CD4-positive, alpha-beta T cell (primary cell): ENCODE data around the gene SRRM5. TPM values are rescaled to one million over a fixed set of nuclear protein-coding genes. Genes with fewer than 3 reads are reported as not detected.

Source experiments
- ATAC-seq: fragments of 200-7000 bp; cut with Tn5 transposase; one replicate; pipeline ENCODE4 v1.10.0; 2022; ENCODE audit warnings: mild to moderate bottlenecking; ENCODE audit not compliant: poor library complexity
- CTCF ChIA-PET: fragments of 350-600 bp; sonication (Branson Sonifier 250); formaldehyde crosslinking; loops from one replicate; lab custom pipeline; 2021; ENCODE audit warnings: antibody characterized with exemption, inconsistent platforms; lab: Charles Lee
- POLR2A ChIA-PET: fragments of 350-600 bp; sonication (Branson Sonifier 250); formaldehyde crosslinking; loops from one replicate; lab custom pipeline; 2021; ENCODE audit warnings: antibody characterized with exemption, inconsistent platforms; lab: Charles Lee
- DNase-seq, 14 experiments: peaks; one replicate each; pipeline ENCODE4 v3.0.0-alpha.2; 2013 to 2020; ENCODE audit warnings: mixed read lengths in 2 of 14
- H3K27ac ChIP-seq, 2 donors: one replicate each; pipeline versions ENCODE4 v1.5.1 to v1.7.0; 2013; ENCODE audit warnings: low read length in 2 of 2, low read depth in 1 of 2, mild to moderate bottlenecking in 1 of 2
- H3K27me3 ChIP-seq, 2 experiments: 1 replicate in 1 of 2; 2 replicates in 1 of 2; pipeline versions ENCODE4 v1.6.1 to v1.7.0; 2013; ENCODE audit warnings: low read length in 2 of 2, control low read depth in 1 of 2, mild to moderate bottlenecking in 1 of 2, moderate library complexity in 1 of 2; ENCODE audit not compliant: insufficient read depth in 2 of 2, control insufficient read depth in 1 of 2
- H3K36me3 ChIP-seq: one replicate; pipeline ENCODE4 v1.6.1; 2013; ENCODE audit warnings: low read length, control low read depth; ENCODE audit not compliant: insufficient read depth
- H3K4me1 ChIP-seq: one replicate; pipeline ENCODE4 v1.6.1; 2013; ENCODE audit warnings: low read length, control low read depth; ENCODE audit not compliant: insufficient read depth
- H3K4me3 ChIP-seq: one replicate; pipeline ENCODE4 v1.5.1; 2013; ENCODE audit warnings: mild to moderate bottlenecking, low read length, moderate library complexity
- H3K9me3 ChIP-seq, 2 experiments: 1 replicate in 1 of 2; 2 replicates in 1 of 2; pipeline versions ENCODE4 v1.6.1 to v1.7.0; 2013; ENCODE audit warnings: low read length in 2 of 2, mild to moderate bottlenecking in 2 of 2, control low read depth in 1 of 2, moderate library complexity in 1 of 2; ENCODE audit not compliant: control insufficient read depth in 1 of 2, insufficient read depth in 1 of 2
- H3K27ac Mint-ChIP-seq: one replicate; pipeline ENCODE4 v1.8.0; 2020; ENCODE audit warnings: mixed read lengths
- H3K27me3 Mint-ChIP-seq: one replicate; pipeline ENCODE4 v1.8.0; 2021; ENCODE audit warnings: mixed read lengths
- H3K36me3 Mint-ChIP-seq: one replicate; pipeline ENCODE4 v1.8.0; 2021; ENCODE audit warnings: low read depth, mixed read lengths
- H3K4me1 Mint-ChIP-seq: one replicate; pipeline ENCODE4 v1.8.0; 2021; ENCODE audit warnings: low read depth, mixed read lengths
- H3K4me3 Mint-ChIP-seq: one replicate; pipeline ENCODE4 v1.8.0; 2020; ENCODE audit warnings: mild to moderate bottlenecking, mixed read lengths
- H3K9me3 Mint-ChIP-seq: one replicate; pipeline ENCODE4 v1.8.0; 2020; ENCODE audit warnings: mixed read lengths
- CTCF ChIP-seq: fragments of 200-600 bp; IDR thresholded peaks from one replicate; pipeline ENCODE4 v1.8.0; 2022; ENCODE audit warnings: antibody characterized with exemption, mild to moderate bottlenecking
- intact Hi-C, 2 experiments: fragments of 100-400 bp; cut with DNase I in 1 of 2; cut with micrococcal nuclease in 1 of 2; formaldehyde crosslinking; loops; one replicate each; pipeline versions ENCODE4 v1.15.1 to v1.9.0; 2023 to 2025; cut with DNase I, micrococcal nuclease
- total RNA-seq, 174 experiments: library from RNA in 2 of 174; stranded (reverse) in 2 of 174; gene quantifications; one replicate each; pipeline ENCODE4 v1.2.3 and lab custom pipeline; 2021 to 2026

SRRM5 gene
- total RNA-seq, 2 experiments from 2014 or later = 0.25 to 0.56 TPM

GRCh38 chr19:43606569-43607229 lies 5.2 kb upstream of the SRRM5 start:
- Histone ChIP-seq H3K9me3 (no peaks in the 10 kb centered on the region), H3K4me1 (no peaks in the 10 kb centered on the region), H3K27me3 (no peaks in the 10 kb centered on the region), H3K4me3 (no peak overlapping the region), H3K36me3 (peaks cover 23% of the 10 kb centered on the region), H3K27ac (no peak overlapping the region)
- peaks cover 6% of the 10 kb centered on the region for H3K4me1 Mint-ChIP-seq
- H3K4me3 Mint-ChIP-seq = no peak overlapping the region
- intact Hi-C loops = no loop called here
- H3K27ac Mint-ChIP-seq = peak overlapping the region; percentile 47
- no peak for TF ChIP-seq CTCF
- POLR2A ChIA-PET = interaction anchor here (1.1 kb wide), 1 partner anchor 11 kb away, joined by 4 read pairs; the partner anchor contains the start of gene IRGQ
- no peak for ATAC-seq
- CTCF ChIA-PET = interaction anchor here (1.9 kb wide), 1 partner anchor 12 kb away, joined by 4 read pairs; no protein-coding TSS in a partner anchor
- no peaks in the 10 kb centered on the region for H3K9me3 Mint-ChIP-seq
- H3K36me3 Mint-ChIP-seq = peaks cover 25% of the 10 kb centered on the region
- no peaks in the 10 kb centered on the region for H3K27me3 Mint-ChIP-seq
- DNase-seq = no peak

DNA sequence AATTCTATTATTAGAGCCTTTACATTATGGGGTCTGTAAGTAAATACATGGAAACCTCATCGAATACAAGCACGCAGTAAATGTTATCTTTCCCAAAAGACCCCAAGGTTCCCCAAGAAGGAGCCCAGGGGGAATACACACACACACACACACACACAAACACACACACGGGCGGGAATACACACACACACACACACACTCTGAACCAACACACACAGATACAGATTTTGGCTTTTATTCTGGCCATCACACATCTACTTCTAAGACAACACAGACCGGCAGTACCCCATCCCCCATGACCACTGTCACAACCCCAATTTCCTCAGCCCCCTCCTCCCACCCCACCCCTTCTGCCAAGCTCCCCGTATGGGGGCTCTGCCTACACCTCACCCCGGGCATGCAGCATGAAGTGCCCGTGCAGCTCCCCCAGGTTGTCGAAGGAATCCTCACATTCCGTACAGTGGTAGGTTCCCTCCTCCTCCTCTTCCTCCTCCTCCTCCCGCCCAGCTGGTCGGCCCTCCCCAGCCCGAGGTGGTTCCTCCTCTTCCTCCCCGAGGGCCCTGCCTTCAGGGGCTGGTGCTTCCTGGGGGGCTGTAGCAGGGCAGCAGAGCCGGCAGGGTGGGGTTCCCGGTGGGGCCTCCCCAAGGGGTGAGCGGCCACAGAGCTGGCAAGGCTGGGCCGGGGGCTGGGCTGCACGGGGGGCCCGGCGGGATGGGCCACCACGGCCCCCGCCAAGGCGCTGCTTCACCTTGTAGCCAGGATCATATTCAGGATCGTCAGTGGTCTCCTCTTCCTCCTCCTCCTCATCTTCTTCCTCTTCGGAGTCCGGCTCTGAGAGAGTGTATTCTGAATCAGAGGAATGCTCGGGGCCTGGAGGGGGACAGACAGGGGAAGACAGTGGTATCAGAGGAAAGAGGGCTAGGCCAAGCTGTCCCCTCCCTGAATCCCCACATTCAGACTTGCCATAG lies 4.4 kb upstream of the SRRM5 start:
- no peak overlapping the region for H3K27ac ChIP-seq
- POLR2A ChIA-PET = interaction anchor here (1.1 kb wide), 1 partner anchor 12 kb away, joined by 4 read pairs; the partner anchor contains the start of gene IRGQ
- no peak for TF ChIP-seq CTCF

GRCh38 chr19:43609872-43610271 lies 2.0 kb upstream of the SRRM5 start:
- DNase-seq (no peak), ATAC-seq (no peak)
- Mint-ChIP-seq H3K27ac (no peak overlapping the region), H3K9me3 (no peaks in the 10 kb centered on the region), H3K4me3 (no peak overlapping the region), H3K36me3 (peaks cover 43% of the 10 kb centered on the region), H3K27me3 (no peaks in the 10 kb centered on the region), H3K4me1 (peaks cover 31% of the 10 kb centered on the region)
- ChIA-PET POLR2A (interaction anchor here (1.2 kb wide), 1 partner anchor 15 kb away, joined by 3 read pairs; no protein-coding TSS in a partner anchor), CTCF (no interaction called here)
- intact Hi-C loops = loop anchor here (5.0 to 10.0 kb wide), 2 partner anchors 42 to 55 kb away; no protein-coding TSS in a partner anchor
- Histone ChIP-seq H3K4me1 (peaks cover 2% of the 10 kb centered on the region), H3K9me3 (no peaks in the 10 kb centered on the region), H3K27me3 (no peaks in the 10 kb centered on the region), H3K4me3 (no peak overlapping the region), H3K36me3 (peaks cover 38% of the 10 kb centered on the region), H3K27ac (no peak overlapping the region)
- TF ChIP-seq CTCF = no peak

More for the DNA sequence above, 4.4 kb upstream of the SRRM5 start:
- Mint-ChIP-seq H3K36me3 (peaks cover 25% of the 10 kb centered on the region), H3K9me3 (no peaks in the 10 kb centered on the region), H3K4me1 (peaks cover 10% of the 10 kb centered on the region), H3K27me3 (no peaks in the 10 kb centered on the region), H3K4me3 (no peak overlapping the region), H3K27ac (peak overlapping the region; percentile 47)
- ATAC-seq (no peak), DNase-seq (no peak)
- Histone ChIP-seq H3K36me3 (peaks cover 28% of the 10 kb centered on the region), H3K27me3 (no peaks in the 10 kb centered on the region), H3K9me3 (no peaks in the 10 kb centered on the region), H3K4me3 (no peak overlapping the region), H3K4me1 (no peaks in the 10 kb centered on the region)
- intact Hi-C loops = no loop called here
- CTCF ChIA-PET = interaction anchor here (1.9 kb wide), 1 partner anchor 13 kb away, joined by 4 read pairs; no protein-coding TSS in a partner anchor
